ENCODE data around the gene RGS6.

RGS6 gene

DNA sequence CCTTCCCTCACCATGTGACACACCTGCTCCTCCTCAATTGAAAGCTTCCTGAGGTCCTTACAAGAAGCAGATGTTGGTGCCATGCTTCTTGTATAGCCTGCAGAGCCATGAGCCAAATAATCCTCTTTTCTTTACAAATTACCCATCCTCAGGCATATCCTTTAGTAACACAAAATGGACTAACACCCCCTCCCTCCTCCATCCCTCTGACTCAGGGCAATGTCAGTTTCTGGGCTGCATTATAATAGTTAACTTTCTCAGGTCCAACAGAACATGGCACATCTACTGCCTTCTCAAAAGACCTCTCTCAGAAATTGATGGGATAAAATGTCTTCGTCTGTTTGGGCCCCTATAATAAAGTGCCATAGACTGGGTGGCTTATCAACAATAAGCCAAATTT lies 674.6 kb downstream of the RGS6 start:
- H3K27me3 ChIP-seq (ENCODE audit: control insufficient read depth in 1 of 2, insufficient read depth in 2 of 2, low read length in 2 of 2): peaks cover 0 to 3% of the 10 kb centered on the region in 2 donors
- H3K9me3 ChIP-seq (ENCODE audit: control insufficient read depth in 2 of 2, low read length in 2 of 2): no peaks in the 10 kb centered on the region
- H3K27ac ChIP-seq (ENCODE audit: low read length): no peak overlapping the region
- H3K4me3 ChIP-seq (ENCODE audit: low read length in 2 of 2): no peak overlapping the region
- H3K4me1 ChIP-seq (ENCODE audit: control insufficient read depth, insufficient read depth, low read length): no peaks in the 10 kb centered on the region
- H3K36me3 ChIP-seq (ENCODE audit: control insufficient read depth in 2 of 2, insufficient read depth in 2 of 2, low read length in 2 of 2): no peaks in the 10 kb centered on the region
- no peak overlapping the region for H3K9ac ChIP-seq (ENCODE audit: low read length in 2 of 2)

- H3K4me3 ChIP-seq (ENCODE audit: low read length in 2 of 2): no peak overlapping the region
- H3K27me3 ChIP-seq (ENCODE audit: control insufficient read depth in 1 of 2, insufficient read depth in 2 of 2, low read length in 2 of 2): peaks cover 0 to 3% of the 10 kb centered on the region in 2 donors
- no peaks in the 10 kb centered on the region for H3K36me3 ChIP-seq (ENCODE audit: control insufficient read depth in 2 of 2, insufficient read depth in 2 of 2, low read length in 2 of 2)
- no peaks in the 10 kb centered on the region for H3K4me1 ChIP-seq (ENCODE audit: control insufficient read depth, insufficient read depth, low read length)
- no peak overlapping the region for H3K27ac ChIP-seq (ENCODE audit: low read length)
- no peaks in the 10 kb centered on the region for H3K9me3 ChIP-seq (ENCODE audit: control insufficient read depth in 2 of 2, low read length in 2 of 2)
- no peak overlapping the region for H3K9ac ChIP-seq (ENCODE audit: low read length in 2 of 2)
Observed at GRCh38 chr14:72607386-72608130, 675.3 kb downstream of the RGS6 start.

DNA sequence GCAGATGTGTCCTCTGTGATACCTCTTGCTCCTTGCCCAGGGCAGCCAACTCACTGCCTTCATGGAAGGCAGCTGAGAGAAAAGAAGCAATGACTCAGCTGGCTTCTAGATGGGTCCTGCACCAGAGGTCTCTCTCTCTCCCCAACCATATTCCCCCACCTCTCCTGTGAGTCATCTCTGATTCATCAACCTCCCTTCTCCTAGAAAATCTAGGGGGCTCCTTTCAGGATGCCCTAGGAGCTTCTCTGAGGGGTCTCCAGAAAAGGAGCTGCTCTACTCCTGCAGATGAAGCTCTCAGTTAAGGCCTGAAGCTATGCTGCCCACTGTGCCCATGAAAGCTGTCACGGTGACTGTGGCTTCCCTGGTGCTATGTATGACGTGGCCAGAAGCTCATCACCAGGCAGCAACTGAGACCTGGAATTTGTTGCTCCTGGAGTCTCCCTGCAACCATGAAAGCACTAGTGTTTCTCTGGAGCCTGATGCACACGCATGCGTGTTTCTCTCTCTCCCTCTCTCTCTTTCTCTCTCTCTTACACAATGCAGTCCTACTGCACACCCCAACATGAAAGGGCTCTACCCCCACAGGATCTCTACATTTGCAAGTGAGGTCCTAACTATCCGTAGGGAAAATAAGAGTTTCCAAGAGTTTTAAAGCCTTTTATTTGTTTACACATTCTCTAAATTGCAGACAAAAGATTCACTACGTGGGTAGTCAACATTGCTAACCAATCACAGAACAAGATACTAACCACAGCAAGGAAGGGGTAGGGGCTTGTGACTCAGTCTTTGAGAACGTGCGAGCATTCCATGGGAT lies 676.4 kb downstream of the RGS6 start:
- Histone ChIP-seq H3K9me3 (ENCODE audit: control insufficient read depth in 2 of 2, low read length in 2 of 2) (no peaks in the 10 kb centered on the region), H3K9ac (ENCODE audit: low read length in 2 of 2) (no peak overlapping the region), H3K4me3 (ENCODE audit: low read length in 2 of 2) (no peak overlapping the region), H3K4me1 (ENCODE audit: control insufficient read depth, insufficient read depth, low read length) (no peaks in the 10 kb centered on the region), H3K27ac (ENCODE audit: low read length) (no peak overlapping the region), H3K27me3 (ENCODE audit: control insufficient read depth in 1 of 2, insufficient read depth in 2 of 2, low read length in 2 of 2) (peaks cover 0 to 3% of the 10 kb centered on the region in 2 donors), H3K36me3 (ENCODE audit: control insufficient read depth in 2 of 2, insufficient read depth in 2 of 2, low read length in 2 of 2) (no peaks in the 10 kb centered on the region)

GRCh38 chr14:72609205-72609916 lies 677.1 kb downstream of the RGS6 start:
- Histone ChIP-seq H3K27me3 (ENCODE audit: control insufficient read depth in 1 of 2, insufficient read depth in 2 of 2, low read length in 2 of 2) (peaks cover 0 to 3% of the 10 kb centered on the region in 2 donors), H3K4me1 (ENCODE audit: control insufficient read depth, insufficient read depth, low read length) (no peaks in the 10 kb centered on the region), H3K27ac (ENCODE audit: low read length) (no peak overlapping the region), H3K4me3 (ENCODE audit: low read length in 2 of 2) (no peak overlapping the region), H3K36me3 (ENCODE audit: control insufficient read depth in 2 of 2, insufficient read depth in 2 of 2, low read length in 2 of 2) (no peaks in the 10 kb centered on the region), H3K9ac (ENCODE audit: low read length in 2 of 2) (no peak overlapping the region), H3K9me3 (ENCODE audit: control insufficient read depth in 2 of 2, low read length in 2 of 2) (no peaks in the 10 kb centered on the region)

GRCh38 chr14:72610096-72610830 lies 678.0 kb downstream of the RGS6 start:
- no peaks in the 10 kb centered on the region for H3K36me3 ChIP-seq (ENCODE audit: control insufficient read depth in 2 of 2, insufficient read depth in 2 of 2, low read length in 2 of 2)
- H3K4me3 ChIP-seq (ENCODE audit: low read length in 2 of 2): no peak overlapping the region
- H3K9ac ChIP-seq (ENCODE audit: low read length in 2 of 2): no peak overlapping the region
- H3K27ac ChIP-seq (ENCODE audit: low read length): no peak overlapping the region
- no peaks in the 10 kb centered on the region for H3K9me3 ChIP-seq (ENCODE audit: control insufficient read depth in 2 of 2, low read length in 2 of 2)
- H3K4me1 ChIP-seq (ENCODE audit: control insufficient read depth, insufficient read depth, low read length): no peaks in the 10 kb centered on the region
- H3K27me3 ChIP-seq (ENCODE audit: control insufficient read depth in 1 of 2, insufficient read depth in 2 of 2, low read length in 2 of 2): no peaks in the 10 kb centered on the region

DNA sequence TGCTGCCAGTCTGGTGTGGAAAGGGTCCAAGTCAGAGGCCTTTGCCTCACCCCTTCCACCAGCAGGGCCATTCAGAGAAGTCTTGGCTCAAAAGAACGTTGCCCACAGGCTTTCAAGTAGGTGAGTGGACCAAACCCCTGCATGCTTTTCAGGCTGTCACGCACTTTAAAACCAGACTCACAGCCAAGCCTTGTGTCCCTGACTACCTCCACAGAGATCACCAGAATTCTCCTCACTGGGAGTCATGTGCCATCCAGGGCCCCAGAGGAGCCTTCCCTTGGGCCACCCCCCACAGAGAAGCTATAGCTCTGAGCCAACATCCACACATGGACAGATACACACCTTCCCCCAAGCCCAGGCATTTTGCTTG lies 678.6 kb downstream of the RGS6 start:
- H3K36me3 ChIP-seq (ENCODE audit: control insufficient read depth in 2 of 2, insufficient read depth in 2 of 2, low read length in 2 of 2): no peaks in the 10 kb centered on the region
- H3K4me3 ChIP-seq (ENCODE audit: low read length in 2 of 2): no peak overlapping the region
- H3K9ac ChIP-seq (ENCODE audit: low read length in 2 of 2): no peak overlapping the region
- no peak overlapping the region for H3K27ac ChIP-seq (ENCODE audit: low read length)
- peaks cover 5% of the 10 kb centered on the region for H3K4me1 ChIP-seq (ENCODE audit: control insufficient read depth, insufficient read depth, low read length)
- H3K9me3 ChIP-seq (ENCODE audit: control insufficient read depth in 2 of 2, low read length in 2 of 2): no peaks in the 10 kb centered on the region
- no peaks in the 10 kb centered on the region for H3K27me3 ChIP-seq (ENCODE audit: control insufficient read depth in 1 of 2, insufficient read depth in 2 of 2, low read length in 2 of 2)

- Histone ChIP-seq H3K27me3 (ENCODE audit: control insufficient read depth in 1 of 2, insufficient read depth in 2 of 2, low read length in 2 of 2) (no peaks in the 10 kb centered on the region), H3K4me3 (ENCODE audit: low read length in 2 of 2) (no peak overlapping the region), H3K36me3 (ENCODE audit: control insufficient read depth in 2 of 2, insufficient read depth in 2 of 2, low read length in 2 of 2) (no peaks in the 10 kb centered on the region), H3K9ac (ENCODE audit: low read length in 2 of 2) (no peak overlapping the region), H3K9me3 (ENCODE audit: control insufficient read depth in 2 of 2, low read length in 2 of 2) (no peaks in the 10 kb centered on the region), H3K27ac (ENCODE audit: low read length) (no peak overlapping the region), H3K4me1 (ENCODE audit: control insufficient read depth, insufficient read depth, low read length) (peaks cover 11% of the 10 kb centered on the region)
Observed at GRCh38 chr14:72611506-72611905, 679.3 kb downstream of the RGS6 start.

DNA sequence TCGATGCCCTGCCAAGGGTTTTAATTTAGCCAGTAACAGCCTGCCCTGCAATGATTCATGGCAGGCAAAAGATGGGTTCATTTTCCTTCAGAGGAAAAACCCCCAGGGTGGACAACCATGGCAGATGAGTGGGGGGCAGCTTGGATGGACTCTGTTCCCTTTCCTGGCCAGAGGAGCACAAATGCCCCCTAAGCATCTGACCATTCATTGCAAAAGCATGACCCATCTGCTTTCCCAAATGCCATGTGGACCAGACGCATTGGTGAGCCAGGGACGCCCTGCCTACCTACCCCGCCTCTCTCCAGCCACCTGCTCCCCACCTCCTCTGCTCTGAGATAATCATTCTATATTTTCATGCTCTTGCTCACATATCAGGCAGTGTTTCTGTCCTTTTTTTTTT lies 679.8 kb downstream of the RGS6 start:
- Histone ChIP-seq H3K27ac (ENCODE audit: low read length) (no peak overlapping the region), H3K4me1 (ENCODE audit: control insufficient read depth, insufficient read depth, low read length) (peaks cover 16% of the 10 kb centered on the region), H3K27me3 (ENCODE audit: control insufficient read depth in 1 of 2, insufficient read depth in 2 of 2, low read length in 2 of 2) (no peaks in the 10 kb centered on the region), H3K4me3 (ENCODE audit: low read length in 2 of 2) (no peak overlapping the region), H3K36me3 (ENCODE audit: control insufficient read depth in 2 of 2, insufficient read depth in 2 of 2, low read length in 2 of 2) (no peaks in the 10 kb centered on the region), H3K9me3 (ENCODE audit: control insufficient read depth in 2 of 2, low read length in 2 of 2) (no peaks in the 10 kb centered on the region), H3K9ac (ENCODE audit: low read length in 2 of 2) (no peak overlapping the region)

- H3K9me3 ChIP-seq (ENCODE audit: control insufficient read depth in 2 of 2, low read length in 2 of 2): no peaks in the 10 kb centered on the region
- H3K4me1 ChIP-seq (ENCODE audit: control insufficient read depth, insufficient read depth, low read length): peaks cover 27% of the 10 kb centered on the region
- no peak overlapping the region for H3K4me3 ChIP-seq (ENCODE audit: low read length in 2 of 2)
- no peak overlapping the region for H3K9ac ChIP-seq (ENCODE audit: low read length in 2 of 2)
- H3K27ac ChIP-seq (ENCODE audit: low read length): no peak overlapping the region
- H3K36me3 ChIP-seq (ENCODE audit: control insufficient read depth in 2 of 2, insufficient read depth in 2 of 2, low read length in 2 of 2): no peaks in the 10 kb centered on the region
- H3K27me3 ChIP-seq (ENCODE audit: control insufficient read depth in 1 of 2, insufficient read depth in 2 of 2, low read length in 2 of 2): no peaks in the 10 kb centered on the region
Observed at GRCh38 chr14:72613231-72613974, 681.2 kb downstream of the RGS6 start.

- Histone ChIP-seq H3K9me3 (ENCODE audit: control insufficient read depth in 2 of 2, low read length in 2 of 2) (no peaks in the 10 kb centered on the region), H3K27me3 (ENCODE audit: control insufficient read depth in 1 of 2, insufficient read depth in 2 of 2, low read length in 2 of 2) (no peaks in the 10 kb centered on the region), H3K9ac (ENCODE audit: low read length in 2 of 2) (no peak overlapping the region), H3K36me3 (ENCODE audit: control insufficient read depth in 2 of 2, insufficient read depth in 2 of 2, low read length in 2 of 2) (no peaks in the 10 kb centered on the region), H3K4me1 (ENCODE audit: control insufficient read depth, insufficient read depth, low read length) (peaks cover 27% of the 10 kb centered on the region), H3K4me3 (ENCODE audit: low read length in 2 of 2) (no peak overlapping the region), H3K27ac (ENCODE audit: low read length) (no peak overlapping the region)
Observed at GRCh38 chr14:72613975-72614319, 681.7 kb downstream of the RGS6 start.

Data from stomach smooth muscle (tissue), 2 donors.